Measurements from ENCODE around the gene GPR12. TPM values are rescaled to one million over a fixed set of nuclear protein-coding genes. Genes with fewer than 3 reads are reported as not detected.

Gene GPR12
- total and polyA plus RNA-seq, 3 experiments from 2014 or later: not detected

- H3K4me1 Mint-ChIP-seq: peaks cover 27 to 35% (median 33%) of the 10 kb centered on the region in 3 donors
- H3K36me3 Mint-ChIP-seq: no peaks in the 10 kb centered on the region
- Histone ChIP-seq H3K4me3 (ENCODE audit: low read length) (no peak overlapping the region), H3K27me3 (ENCODE audit: insufficient read depth, low read length, poor library complexity, severe bottlenecking) (no peaks in the 10 kb centered on the region), H3K27ac (ENCODE audit: low read depth, low read length) (no peak overlapping the region), H3K4me1 (ENCODE audit: insufficient read depth, low read length) (peaks cover 23% of the 10 kb centered on the region), H3K36me3 (ENCODE audit: insufficient read depth, low read length) (no peaks in the 10 kb centered on the region), H3K9me3 (ENCODE audit: low read length) (no peaks in the 10 kb centered on the region)
- peak overlapping the region in 5 of 8 donors; percentile 4 to 66 (median 48) for H3K27ac Mint-ChIP-seq
- H3K4me3 Mint-ChIP-seq: peak overlapping the region in 1 of 7 donors; percentile 3
- no peaks in the 10 kb centered on the region for H3K9me3 Mint-ChIP-seq
- no peaks in the 10 kb centered on the region for H3K27me3 Mint-ChIP-seq
- POLR2A ChIA-PET: interaction anchor here (1.4 kb wide), 1 partner anchor 497 kb away, joined by 3 read pairs; the partner anchor contains the start of gene RNF6
- no peak for DNase-seq
- CTCF ChIA-PET: interaction anchor here (0.6 to 0.8 kb wide), 2 partner anchors 13 to 21 kb away, joined by 3 to 4 read pairs; no protein-coding TSS in a partner anchor
Measured at GRCh38 chr13:26719356-26719945, 41.1 kb downstream of the GPR12 start.

- Mint-ChIP-seq H3K9me3 (no peaks in the 10 kb centered on the region), H3K27ac (peak overlapping the region in 3 of 8 donors; percentile 37 to 61 (median 37)), H3K27me3 (no peaks in the 10 kb centered on the region), H3K36me3 (no peaks in the 10 kb centered on the region), H3K4me1 (peaks cover 27 to 35% (median 33%) of the 10 kb centered on the region in 3 donors), H3K4me3 (no peak overlapping the region)
- no peak for DNase-seq
- Histone ChIP-seq H3K4me3 (ENCODE audit: low read length) (no peak overlapping the region), H3K27ac (ENCODE audit: low read depth, low read length) (no peak overlapping the region), H3K27me3 (ENCODE audit: insufficient read depth, low read length, poor library complexity, severe bottlenecking) (no peaks in the 10 kb centered on the region), H3K9me3 (ENCODE audit: low read length) (no peaks in the 10 kb centered on the region), H3K36me3 (ENCODE audit: insufficient read depth, low read length) (no peaks in the 10 kb centered on the region), H3K4me1 (ENCODE audit: insufficient read depth, low read length) (peaks cover 23% of the 10 kb centered on the region)
- ChIA-PET CTCF (interaction anchor here (1.7 to 1.9 kb wide), 2 partner anchors 12 to 211 kb away, joined by 5 to 6 read pairs; no protein-coding TSS in a partner anchor), POLR2A (no interaction called here)
Measured at GRCh38 chr13:26718872-26719271, 41.7 kb downstream of the GPR12 start.

- ChIA-PET POLR2A (no interaction called here), CTCF (interaction anchor here (1.6 to 1.9 kb wide), 3 partner anchors 11 to 212 kb away, joined by 4 to 6 read pairs (median 5); no protein-coding TSS in a partner anchor)
- no peaks in the 10 kb centered on the region for H3K36me3 Mint-ChIP-seq
Measured at GRCh38 chr13:26718146-26718545, 42.4 kb downstream of the GPR12 start.

GRCh38 chr13:26716984-26717383, 43.6 kb downstream of the GPR12 start:
- CTCF ChIA-PET: interaction anchor here (0.6 to 1.9 kb wide), 3 partner anchors 10 to 221 kb away, joined by 3 to 6 read pairs (median 4); no protein-coding TSS in a partner anchor
- Mint-ChIP-seq H3K27me3 (peaks cover 0 to 3% of the 10 kb centered on the region in 2 donors), H3K9me3 (no peaks in the 10 kb centered on the region), H3K4me3 (no peak overlapping the region), H3K4me1 (peaks cover 19 to 28% (median 24%) of the 10 kb centered on the region in 3 donors), H3K36me3 (peaks cover 0 to 8% (median 0%) of the 10 kb centered on the region in 3 donors), H3K27ac (no peak overlapping the region)
- Histone ChIP-seq H3K27ac (ENCODE audit: low read depth, low read length) (no peak overlapping the region), H3K27me3 (ENCODE audit: insufficient read depth, low read length, poor library complexity, severe bottlenecking) (no peaks in the 10 kb centered on the region), H3K4me3 (ENCODE audit: low read length) (no peak overlapping the region), H3K4me1 (ENCODE audit: insufficient read depth, low read length) (peaks cover 16% of the 10 kb centered on the region), H3K9me3 (ENCODE audit: low read length) (no peaks in the 10 kb centered on the region), H3K36me3 (ENCODE audit: insufficient read depth, low read length) (no peaks in the 10 kb centered on the region)
- POLR2A ChIA-PET: no interaction called here
- DNase-seq: no peak

More at GRCh38 chr13:26718146-26718545, 42.4 kb downstream of the GPR12 start:
- Histone ChIP-seq H3K36me3 (ENCODE audit: insufficient read depth, low read length) (no peaks in the 10 kb centered on the region), H3K27ac (ENCODE audit: low read depth, low read length) (no peak overlapping the region), H3K4me3 (ENCODE audit: low read length) (no peak overlapping the region), H3K27me3 (ENCODE audit: insufficient read depth, low read length, poor library complexity, severe bottlenecking) (no peaks in the 10 kb centered on the region), H3K9me3 (ENCODE audit: low read length) (no peaks in the 10 kb centered on the region), H3K4me1 (ENCODE audit: insufficient read depth, low read length) (peaks cover 23% of the 10 kb centered on the region)
- Mint-ChIP-seq H3K4me3 (no peak overlapping the region), H3K4me1 (peaks cover 27 to 35% (median 33%) of the 10 kb centered on the region in 3 donors), H3K9me3 (no peaks in the 10 kb centered on the region), H3K27me3 (no peaks in the 10 kb centered on the region), H3K27ac (peak overlapping the region in 3 of 8 donors; percentile 2 to 69 (median 3))
- no peak for DNase-seq

- no peaks in the 10 kb centered on the region for H3K9me3 Mint-ChIP-seq
- H3K36me3 ChIP-seq (ENCODE audit: insufficient read depth, low read length): no peaks in the 10 kb centered on the region
Measured at GRCh38 chr13:26713341-26713740, 47.2 kb downstream of the GPR12 start.

GRCh38 chr13:26711211-26711610, 49.4 kb downstream of the GPR12 start:
- Mint-ChIP-seq H3K4me3 (no peak overlapping the region), H3K4me1 (no peaks in the 10 kb centered on the region), H3K36me3 (peaks cover 0 to 8% (median 0%) of the 10 kb centered on the region in 3 donors), H3K9me3 (no peaks in the 10 kb centered on the region), H3K27ac (no peak overlapping the region), H3K27me3 (peaks cover 0 to 3% of the 10 kb centered on the region in 2 donors)
- H3K27ac ChIP-seq (ENCODE audit: low read depth, low read length): no peak overlapping the region
- no peaks in the 10 kb centered on the region for H3K9me3 ChIP-seq (ENCODE audit: low read length)
- H3K4me1 ChIP-seq (ENCODE audit: insufficient read depth, low read length): no peaks in the 10 kb centered on the region
- no peaks in the 10 kb centered on the region for H3K27me3 ChIP-seq (ENCODE audit: insufficient read depth, low read length, poor library complexity, severe bottlenecking)
- DNase-seq: no peak
- no peak overlapping the region for H3K4me3 ChIP-seq (ENCODE audit: low read length)
- ChIA-PET POLR2A (no interaction called here), CTCF (interaction anchor here (1.3 to 2.4 kb wide), 2 partner anchors 13 to 162 kb away, joined by 5 to 10 read pairs; no protein-coding TSS in a partner anchor)
- H3K36me3 ChIP-seq (ENCODE audit: insufficient read depth, low read length): no peaks in the 10 kb centered on the region

More at GRCh38 chr13:26713341-26713740, 47.2 kb downstream of the GPR12 start:
- H3K27me3 Mint-ChIP-seq: peaks cover 0 to 3% of the 10 kb centered on the region in 2 donors
- no peaks in the 10 kb centered on the region for H3K4me1 ChIP-seq (ENCODE audit: insufficient read depth, low read length)
- no peaks in the 10 kb centered on the region for H3K27me3 ChIP-seq (ENCODE audit: insufficient read depth, low read length, poor library complexity, severe bottlenecking)
- ChIA-PET POLR2A (no interaction called here), CTCF (interaction anchor here (1.2 kb wide), 1 partner anchor 15 kb away, joined by 5 read pairs; no protein-coding TSS in a partner anchor)
- H3K27ac ChIP-seq (ENCODE audit: low read depth, low read length): no peak overlapping the region
- DNase-seq: no peak
- no peaks in the 10 kb centered on the region for H3K4me1 Mint-ChIP-seq
- H3K27ac Mint-ChIP-seq: peak overlapping the region in 1 of 8 donors; percentile 11
- no peaks in the 10 kb centered on the region for H3K9me3 ChIP-seq (ENCODE audit: low read length)
- no peak overlapping the region for H3K4me3 Mint-ChIP-seq
- H3K36me3 Mint-ChIP-seq: peaks cover 0 to 8% (median 0%) of the 10 kb centered on the region in 3 donors
- no peak overlapping the region for H3K4me3 ChIP-seq (ENCODE audit: low read length)

GRCh38 chr13:26710166-26710565, 50.4 kb downstream of the GPR12 start:
- Histone ChIP-seq H3K9me3 (ENCODE audit: low read length) (no peaks in the 10 kb centered on the region), H3K27me3 (ENCODE audit: insufficient read depth, low read length, poor library complexity, severe bottlenecking) (no peaks in the 10 kb centered on the region), H3K27ac (ENCODE audit: low read depth, low read length) (no peak overlapping the region), H3K4me1 (ENCODE audit: insufficient read depth, low read length) (no peaks in the 10 kb centered on the region), H3K36me3 (ENCODE audit: insufficient read depth, low read length) (no peaks in the 10 kb centered on the region), H3K4me3 (ENCODE audit: low read length) (no peak overlapping the region)
- Mint-ChIP-seq H3K27me3 (peaks cover 0 to 3% of the 10 kb centered on the region in 2 donors), H3K36me3 (peaks cover 0 to 8% (median 0%) of the 10 kb centered on the region in 3 donors), H3K27ac (no peak overlapping the region), H3K9me3 (no peaks in the 10 kb centered on the region), H3K4me3 (no peak overlapping the region), H3K4me1 (no peaks in the 10 kb centered on the region)
- CTCF ChIA-PET: interaction anchor here (0.8 to 4.0 kb wide), 3 partner anchors 11 to 163 kb away, joined by 4 to 14 read pairs (median 10); no protein-coding TSS in a partner anchor
- DNase-seq: no peak
- POLR2A ChIA-PET: no interaction called here

- Mint-ChIP-seq H3K27me3 (peaks cover 0 to 6% of the 10 kb centered on the region in 2 donors), H3K9me3 (no peaks in the 10 kb centered on the region), H3K36me3 (peaks cover 0 to 8% (median 0%) of the 10 kb centered on the region in 3 donors), H3K4me1 (no peaks in the 10 kb centered on the region), H3K27ac (no peak overlapping the region), H3K4me3 (no peak overlapping the region)
- Histone ChIP-seq H3K9me3 (ENCODE audit: low read length) (no peaks in the 10 kb centered on the region), H3K27me3 (ENCODE audit: insufficient read depth, low read length, poor library complexity, severe bottlenecking) (no peaks in the 10 kb centered on the region), H3K4me3 (ENCODE audit: low read length) (no peak overlapping the region), H3K36me3 (ENCODE audit: insufficient read depth, low read length) (no peaks in the 10 kb centered on the region), H3K4me1 (ENCODE audit: insufficient read depth, low read length) (no peaks in the 10 kb centered on the region), H3K27ac (ENCODE audit: low read depth, low read length) (no peak overlapping the region)
- ChIA-PET CTCF (interaction anchor here (0.8 to 4.0 kb wide), 2 partner anchors 11 to 14 kb away, joined by 4 to 14 read pairs; no protein-coding TSS in a partner anchor), POLR2A (no interaction called here)
- no peak for DNase-seq
Measured at GRCh38 chr13:26709461-26709860, 51.1 kb downstream of the GPR12 start.

Measured in CD8-positive, alpha-beta memory T cell (primary cell).